ENCODE results near the gene ZFP57.

Gene ZFP57

GRCh38 chr6:29680904-29681303, at the start of gene ZFP57:
ZFP57 (minus strand) TSS chr6:29681152; CDS start chr6:29677003, 4,149 bp downstream.
- no peak for DNase-seq (ENCODE audit: low read depth)

DNA sequence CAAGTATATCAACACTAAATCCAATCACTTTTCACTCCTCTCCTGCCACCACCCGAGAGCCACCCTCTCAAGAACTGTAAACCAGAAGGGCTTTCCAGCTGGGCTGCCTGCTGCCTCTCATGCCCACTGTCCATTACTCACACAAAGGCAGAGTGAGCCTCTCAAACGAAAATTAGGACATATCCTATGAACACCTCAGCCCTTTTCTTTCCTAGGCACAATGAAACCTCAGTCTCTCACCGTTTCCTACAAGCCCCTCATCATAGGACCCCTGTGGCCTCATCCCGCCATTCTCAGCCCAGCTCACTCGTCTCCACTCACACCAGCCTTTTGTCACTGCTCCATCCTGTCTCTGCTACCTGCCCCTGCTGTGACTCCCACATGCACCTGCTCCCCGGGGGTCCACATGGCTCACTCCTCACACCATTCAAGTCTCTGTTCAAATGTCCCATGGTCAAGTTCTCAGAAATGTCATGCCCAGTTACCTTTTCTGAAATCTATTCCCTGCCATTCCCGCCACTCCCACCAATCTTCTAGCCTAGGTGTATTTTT, 49.7 kb upstream of the ZFP57 start:
- DNase-seq (ENCODE audit: low read depth), result no peak

- no peak for DNase-seq (ENCODE audit: low read depth)
Measured at GRCh38 chr6:29729774-29730328, 48.9 kb upstream of the ZFP57 start.

- no peak for DNase-seq (ENCODE audit: low read depth)
Measured at GRCh38 chr6:29728875-29729270, 47.9 kb upstream of the ZFP57 start.

DNA sequence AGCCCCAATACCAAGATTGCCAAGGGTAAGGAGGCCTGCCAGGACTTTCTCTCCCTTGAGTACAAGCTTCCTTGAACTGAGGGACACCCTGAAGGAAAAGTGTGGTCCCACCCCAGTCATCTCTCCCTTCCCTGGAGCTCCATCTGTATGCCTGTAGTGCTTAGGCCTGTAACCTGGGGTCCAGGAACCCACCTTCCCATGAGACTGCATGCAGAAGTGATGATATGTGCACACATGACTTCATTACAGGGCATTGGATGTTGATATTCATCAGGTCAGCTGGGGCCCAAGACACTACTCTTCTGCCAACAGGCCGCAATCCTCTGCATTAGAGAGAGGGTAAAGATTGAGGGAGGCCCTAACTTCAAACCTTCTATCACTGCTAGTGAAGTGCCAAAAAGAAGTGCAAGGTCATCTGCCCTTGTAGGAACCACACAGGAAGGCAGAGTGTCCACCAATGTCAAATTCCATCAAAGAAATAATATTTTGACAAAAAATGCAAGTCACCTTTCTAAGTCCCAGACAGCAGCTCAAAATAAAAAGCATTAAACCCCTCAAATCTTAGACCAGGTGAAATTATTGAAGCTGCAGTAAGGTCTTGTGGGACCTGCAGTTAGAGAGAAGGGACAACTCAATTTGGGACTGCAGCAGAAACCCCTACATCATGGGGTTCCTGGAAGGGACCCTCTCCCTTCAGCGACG, 47.4 kb upstream of the ZFP57 start:
- no peak for DNase-seq (ENCODE audit: low read depth)

GRCh38 chr6:29727637-29728036, 46.7 kb upstream of the ZFP57 start:
- no peak for DNase-seq (ENCODE audit: low read depth)

- DNase-seq (ENCODE audit: low read depth), result no peak
Measured at GRCh38 chr6:29726571-29727194, 45.7 kb upstream of the ZFP57 start.

- DNase-seq (ENCODE audit: low read depth), result no peak
Measured at GRCh38 chr6:29726001-29726400, 45.0 kb upstream of the ZFP57 start.

- no peak for DNase-seq (ENCODE audit: low read depth)
Measured at GRCh38 chr6:29724937-29725869, 44.3 kb upstream of the ZFP57 start.

GRCh38 chr6:29723666-29724588, 43.0 kb upstream of the ZFP57 start:
- no peak for DNase-seq (ENCODE audit: low read depth)

DNA sequence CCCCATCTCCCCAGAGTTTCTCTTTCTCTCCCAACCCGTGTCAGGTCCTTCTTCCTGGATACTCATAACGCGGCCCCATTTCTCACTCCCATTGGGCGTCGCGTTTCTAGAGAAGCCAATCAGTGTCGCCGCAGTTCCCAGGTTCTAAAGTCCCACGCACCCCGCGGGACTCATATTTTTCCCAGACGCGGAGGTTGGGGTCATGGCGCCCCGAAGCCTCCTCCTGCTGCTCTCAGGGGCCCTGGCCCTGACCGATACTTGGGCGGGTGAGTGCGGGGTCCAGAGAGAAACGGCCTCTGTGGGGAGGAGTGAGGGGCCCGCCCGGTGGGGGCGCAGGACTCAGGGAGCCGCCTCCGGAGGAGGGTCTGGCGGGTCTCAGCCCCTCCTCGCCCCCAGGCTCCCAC, 42.3 kb upstream of the ZFP57 start, which contains the start of gene HLA-F:
HLA-F (plus strand) TSS at position 173 of the 404 bp plus-strand sequence; CDS start at position 203, 30 bp downstream.
- no peak for DNase-seq (ENCODE audit: low read depth)

DNA sequence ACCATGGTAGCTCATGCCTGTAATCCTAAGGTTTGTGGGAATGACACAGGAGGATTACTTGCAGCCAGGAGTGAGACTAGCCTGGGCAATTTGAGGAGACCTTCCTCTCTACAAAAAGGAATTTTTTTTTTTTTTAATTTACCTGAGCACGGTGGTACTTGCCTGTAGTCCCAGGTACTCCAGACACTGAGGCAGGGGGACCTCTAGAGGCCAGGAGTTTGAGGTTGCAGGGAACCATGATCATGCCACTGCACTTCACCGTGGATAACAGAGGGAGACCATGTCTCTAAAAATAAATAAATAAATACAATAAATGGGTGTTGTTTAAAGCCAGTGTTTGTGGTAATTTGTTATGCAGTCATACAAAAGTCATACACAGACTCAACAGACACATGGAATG, 39.9 kb upstream of the ZFP57 start:
- no peak for DNase-seq (ENCODE audit: low read depth)

- no peak for DNase-seq (ENCODE audit: low read depth)
Measured at GRCh38 chr6:29710281-29710941, 29.5 kb upstream of the ZFP57 start.

DNA sequence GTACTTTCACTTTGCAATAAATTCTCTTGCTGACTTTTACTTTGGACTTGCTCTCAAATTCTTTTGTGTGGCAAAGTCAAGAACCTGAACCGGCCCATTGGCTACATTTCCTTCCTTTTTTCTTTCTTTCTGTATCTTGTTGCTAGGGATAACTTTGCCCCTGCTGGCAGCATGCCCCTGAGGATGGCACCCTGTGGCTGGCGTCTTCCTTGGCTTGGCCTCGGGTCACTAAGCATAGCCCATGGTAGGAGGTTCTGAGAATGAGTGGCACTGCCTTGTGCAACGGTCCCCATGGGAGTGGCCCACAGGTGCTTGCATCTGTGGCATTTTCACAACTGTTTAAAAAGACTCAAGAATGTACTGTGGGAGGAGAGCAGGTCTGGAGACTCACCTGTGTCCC, 28.2 kb upstream of the ZFP57 start:
- DNase-seq (ENCODE audit: low read depth), result no peak

GRCh38 chr6:29708432-29709179, 27.7 kb upstream of the ZFP57 start:
- no peak for DNase-seq (ENCODE audit: low read depth)

- DNase-seq (ENCODE audit: low read depth), result no peak
Measured at GRCh38 chr6:29705389-29706231, 24.7 kb upstream of the ZFP57 start.

- no peak for DNase-seq (ENCODE audit: low read depth)
Measured at GRCh38 chr6:29702519-29703103, 21.7 kb upstream of the ZFP57 start.

All from HS-27A (cell line).